RWPE1 (cell line): ENCODE results near the gene CACNA1F.

Source experiments
- CTCF ChIA-PET: fragments of 350-600 bp; sonication (Branson Sonifier 250); formaldehyde crosslinking; extraction: SDS; loops from one replicate; lab custom pipeline; 2021; lab: Yijun Ruan, JAX
- POLR2A ChIA-PET: fragments of 400-600 bp; formaldehyde crosslinking; extraction: SDS; loops from one replicate; lab custom pipeline; 2020; ENCODE audit warnings: antibody characterized with exemption; ENCODE audit not compliant: low non-redundant PET; lab: Yijun Ruan, JAX
- DNase-seq: peaks from one replicate; pipeline ENCODE4 v3.0.0; 2012; ENCODE audit warnings: low spot score
- H3K27ac ChIP-seq: fragments of 450-650 bp; 2 replicates; pipeline ENCODE4 v1.5.1; 2017
- CTCF ChIP-seq: fragments of 450-650 bp; conservative IDR thresholded peaks from 2 replicates; pipeline ENCODE4 v1.5.1; 2017; ENCODE audit warnings: low read depth, mild to moderate bottlenecking

The CACNA1F gene

GRCh38 chrX:49178537-49178936 is 54.6 kb downstream of the CACNA1F start:
- H3K27ac ChIP-seq = peak overlapping the region; percentile 97
- ChIA-PET POLR2A (no interaction called here), CTCF (no interaction called here)
- TF ChIP-seq CTCF = no peak
- DNase-seq = no peak

GRCh38 chrX:49177873-49178480 is 55.2 kb downstream of the CACNA1F start:
- CTCF ChIA-PET = no interaction called here
- no peak for TF ChIP-seq CTCF
- POLR2A ChIA-PET = interaction anchor here (1.5 kb wide), 1 partner anchor 13 kb away, joined by 6 read pairs; no protein-coding TSS in a partner anchor

GRCh38 chrX:49177338-49177833 is 55.8 kb downstream of the CACNA1F start:
- no peak for DNase-seq
- CTCF ChIA-PET = no interaction called here
- POLR2A ChIA-PET = interaction anchor here (1.5 kb wide), 1 partner anchor 13 kb away, joined by 6 read pairs; no protein-coding TSS in a partner anchor
- H3K27ac ChIP-seq = peak overlapping the region; percentile 97
- no peak for TF ChIP-seq CTCF

More at GRCh38 chrX:49177873-49178480, 55.2 kb downstream of the CACNA1F start:
- H3K27ac ChIP-seq = peak overlapping the region; percentile 97
- no peak for DNase-seq

- ChIA-PET CTCF (no interaction called here), POLR2A (interaction anchor here (1.0 to 1.5 kb wide), 3 partner anchors 8 to 14 kb away, joined by 3 to 6 read pairs (median 4); no protein-coding TSS in a partner anchor)
- H3K27ac ChIP-seq = peak overlapping the region; percentile 97
- peak; percentile 67 for DNase-seq
- TF ChIP-seq CTCF = no peak
These were observed 56.5 kb downstream of the CACNA1F start for GRCh38 chrX:49176421-49177326.

GRCh38 chrX:49175435-49176274 is 57.5 kb downstream of the CACNA1F start:
- no peak for DNase-seq
- ChIA-PET CTCF (no interaction called here), POLR2A (interaction anchor here (1.0 to 1.1 kb wide), 2 partner anchors 9 kb away, joined by 3 to 4 read pairs; no protein-coding TSS in a partner anchor)

More at GRCh38 chrX:49175435-49176274, 57.5 kb downstream of the CACNA1F start:
- no peak for TF ChIP-seq CTCF
- peak overlapping the region; percentile 97 for H3K27ac ChIP-seq
